Esophagus squamous epithelium (tissue), 4 donors: ENCODE measurements around the gene PNPLA2.

Experiments used
- CTCF ChIP-seq, 6 experiments: fragments of 450-650 bp in 4 of 6; fragments of 200-600 bp in 2 of 6; sonication (generic) in 2 of 6; IDR thresholded peaks; one replicate each; pipeline ENCODE4 v1.5.1; 2016 to 2019; ENCODE audit warnings: antibody characterized with exemption in 6 of 6, mild to moderate bottlenecking in 4 of 6, moderate library complexity in 4 of 6
- POLR2A ChIP-seq, 4 donors: fragments of 450-650 bp; IDR thresholded peaks; one replicate each; pipeline ENCODE4 v1.6.1; 2017; ENCODE audit warnings: antibody characterized with exemption in 4 of 4, mild to moderate bottlenecking in 4 of 4, moderate library complexity in 3 of 4

GRCh38 chr11:839280-839623 is 20.5 kb downstream of the PNPLA2 start:
- TF ChIP-seq CTCF (IDR thresholded peaks at IDR 0.05): no peak
- no peak for TF ChIP-seq POLR2A (IDR thresholded peaks at IDR 0.05)
